HG03196 (cell line): Measurements from ENCODE around the gene RTN3.
A peak's percentile ranks its signal among the peaks of the same experiment; 100 is the strongest.
"Not testable (repeated sequence)": the region's sequence is repeated elsewhere in the genome, so short reads cannot be mapped to it uniquely, and the experiment has no call there.

Experiments
- ATAC-seq: cut with Tn5 transposase; IDR thresholded peaks from one replicate; pipeline ENCODE4 v1.9.1; 2021; ENCODE audit not compliant: unreplicated experiment

RTN3 gene

DNA sequence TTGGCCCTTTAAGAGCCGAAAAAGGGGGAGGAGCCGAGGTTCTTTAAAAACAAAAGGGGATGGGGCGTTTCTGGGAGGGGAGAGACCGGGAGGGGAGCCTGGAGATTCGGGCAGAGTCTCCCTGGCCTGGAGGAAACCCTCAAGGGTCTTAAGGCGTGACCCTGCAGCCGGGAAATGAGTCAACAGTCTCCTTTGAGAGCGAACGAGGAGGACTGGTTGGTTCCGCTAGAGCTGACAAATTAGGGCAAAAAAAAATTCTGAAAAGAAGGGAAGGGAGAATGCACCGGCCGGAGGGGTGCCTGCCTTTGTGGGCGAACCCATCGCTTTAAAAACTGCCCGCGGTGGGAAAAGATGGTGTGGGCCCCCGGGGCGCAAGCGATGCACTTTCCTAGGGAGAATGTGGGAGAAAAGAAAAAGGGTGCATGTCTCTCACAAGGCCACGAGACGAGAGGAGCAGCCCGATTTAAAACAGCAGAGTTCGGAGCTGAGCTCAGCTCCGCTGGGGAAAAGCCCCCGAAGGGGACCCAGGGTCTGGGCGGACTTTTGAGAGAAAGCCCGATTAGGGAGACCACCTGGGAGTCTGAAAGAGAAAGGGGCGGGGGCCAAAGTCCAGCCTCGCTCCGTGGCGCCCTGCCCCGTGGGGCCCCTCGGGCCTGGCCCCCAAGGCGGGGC lies 86.4 kb downstream of the RTN3 start:
- ATAC-seq: no peak

- ATAC-seq: peak; percentile 49
Observed at GRCh38 chr11:63768237-63769041, 87.1 kb downstream of the RTN3 start, which contains the start of gene ZFTA. TSS of gene ZFTA (minus strand) at chr11:63768775. CDS start at chr11:63768622, 153 bp downstream.

DNA sequence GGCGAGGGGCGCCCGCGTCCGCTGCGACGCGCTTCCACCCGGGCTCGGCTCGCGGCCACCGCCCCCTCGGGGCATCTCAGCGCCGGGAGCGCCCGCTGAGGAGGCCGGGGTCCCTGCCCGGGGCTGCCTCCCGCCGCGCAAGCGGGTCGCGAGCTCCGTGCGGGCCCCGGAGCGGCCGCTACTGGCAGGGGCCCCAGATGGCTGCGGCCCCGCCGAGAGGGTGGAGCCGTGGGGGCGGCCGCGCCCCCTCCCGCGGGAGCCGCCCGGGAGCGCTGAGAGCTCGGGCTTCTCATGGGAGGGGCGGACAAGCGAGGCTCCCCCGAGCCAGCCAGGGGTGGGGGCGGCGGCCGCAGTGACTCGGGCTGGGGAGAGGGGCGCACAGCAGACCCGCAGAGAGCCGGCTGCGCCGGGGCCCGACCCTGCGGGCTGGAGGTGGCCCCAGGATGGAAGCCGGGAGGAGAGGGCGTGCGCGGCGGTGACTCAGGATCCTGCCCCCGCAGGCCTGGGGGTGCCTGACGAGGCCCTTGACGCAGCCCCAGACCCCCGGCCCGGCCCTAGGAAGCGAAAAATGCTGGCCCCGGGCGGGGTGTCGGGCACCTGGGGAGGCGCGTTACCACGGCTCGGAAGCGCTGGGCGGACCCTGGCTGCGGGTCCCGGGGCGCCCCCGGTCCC lies 87.9 kb downstream of the RTN3 start:
- no peak for ATAC-seq

GRCh38 chr11:63769714-63770455 lies 88.6 kb downstream of the RTN3 start:
- ATAC-seq: no peak

DNA sequence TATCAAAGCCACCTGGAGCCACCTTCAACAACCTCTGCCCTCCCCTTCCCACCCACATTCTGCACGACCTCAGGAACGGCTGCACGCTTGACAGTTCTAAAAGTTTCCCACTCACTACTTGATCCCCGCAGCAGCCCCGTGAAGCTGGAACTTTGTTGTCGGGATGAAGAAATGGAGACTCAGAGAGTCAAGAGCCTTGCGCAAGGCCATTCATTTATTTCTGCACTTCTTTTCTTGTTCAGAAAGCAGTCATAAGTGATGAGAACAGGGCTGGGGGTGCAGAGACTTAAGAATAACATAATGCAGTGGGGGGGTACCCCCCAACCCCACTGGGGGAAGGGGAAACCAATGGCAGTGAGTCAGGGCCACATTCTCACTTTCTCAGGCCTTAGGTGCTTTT lies 89.5 kb downstream of the RTN3 start:
- no peak for ATAC-seq

GRCh38 chr11:63771741-63772318 lies 90.5 kb downstream of the RTN3 start:
- ATAC-seq: not testable (repeated sequence)

DNA sequence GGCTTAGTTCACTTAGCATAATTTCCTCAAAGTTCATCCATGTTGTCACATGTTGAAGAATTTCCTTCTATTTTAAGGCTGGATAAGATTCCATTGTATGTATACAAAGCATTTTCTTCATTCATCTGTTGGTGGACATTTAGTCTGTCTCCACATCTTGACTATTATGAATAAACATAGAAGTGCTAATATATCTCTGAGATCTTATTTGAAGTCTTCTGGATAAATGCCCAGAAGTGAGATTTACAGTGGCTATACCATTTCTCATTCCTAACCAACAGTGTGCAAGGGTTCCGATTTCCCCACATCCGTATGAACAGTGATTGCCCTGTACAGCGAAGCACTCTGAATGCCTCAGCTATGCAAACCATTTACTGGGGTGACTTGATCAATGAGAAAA lies 93.9 kb downstream of the RTN3 start:
- no peak for ATAC-seq

GRCh38 chr11:63779039-63779438 lies 97.7 kb downstream of the RTN3 start:
- ATAC-seq: no peak

DNA sequence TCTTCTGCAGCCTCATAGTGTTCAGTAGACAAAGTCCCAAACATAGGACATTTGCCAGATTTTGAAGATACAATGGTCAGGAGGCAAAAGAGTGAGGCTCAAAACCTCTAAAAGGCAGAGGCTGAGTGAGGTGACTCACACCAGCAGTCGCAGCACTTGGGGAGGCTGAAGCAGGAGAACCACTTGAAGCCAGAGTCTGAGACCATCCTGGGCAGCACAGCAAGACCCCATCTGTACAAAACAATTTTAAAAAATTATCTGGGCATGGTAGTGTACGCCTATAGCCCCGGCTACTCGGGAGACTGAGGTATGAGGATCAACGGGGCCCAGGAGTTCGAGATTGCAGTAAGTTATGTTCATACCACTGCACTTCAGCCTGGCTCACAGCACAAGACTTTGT lies 101.4 kb downstream of the RTN3 start:
- ATAC-seq: no peak

GRCh38 chr11:63783925-63784592 lies 102.8 kb downstream of the RTN3 start:
- no peak for ATAC-seq

DNA sequence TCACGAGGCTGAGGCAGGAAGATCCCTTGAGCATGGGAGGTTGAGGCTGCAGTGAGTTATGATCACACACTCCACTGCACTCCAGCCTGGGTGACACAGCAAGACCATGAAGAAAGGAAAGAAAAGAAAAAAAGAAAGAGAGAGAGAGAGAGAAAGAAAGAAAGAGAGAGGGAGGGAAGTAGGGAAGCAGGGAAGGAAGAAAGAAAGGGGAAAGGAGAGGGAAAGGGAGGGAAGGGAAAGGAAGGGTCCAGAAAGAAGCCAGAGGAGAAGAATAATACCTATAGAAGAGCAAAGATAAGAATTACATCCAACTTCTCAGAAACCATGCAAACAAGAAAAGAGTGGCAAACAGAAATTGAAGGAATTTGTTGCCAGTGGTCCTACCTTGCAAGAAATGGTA lies 104.5 kb downstream of the RTN3 start:
- no peak for ATAC-seq

- no peak for ATAC-seq
Observed at GRCh38 chr11:63791495-63792167, 110.3 kb downstream of the RTN3 start.

- ATAC-seq: no peak
Observed at GRCh38 chr11:63793161-63793560, 111.9 kb downstream of the RTN3 start.

DNA sequence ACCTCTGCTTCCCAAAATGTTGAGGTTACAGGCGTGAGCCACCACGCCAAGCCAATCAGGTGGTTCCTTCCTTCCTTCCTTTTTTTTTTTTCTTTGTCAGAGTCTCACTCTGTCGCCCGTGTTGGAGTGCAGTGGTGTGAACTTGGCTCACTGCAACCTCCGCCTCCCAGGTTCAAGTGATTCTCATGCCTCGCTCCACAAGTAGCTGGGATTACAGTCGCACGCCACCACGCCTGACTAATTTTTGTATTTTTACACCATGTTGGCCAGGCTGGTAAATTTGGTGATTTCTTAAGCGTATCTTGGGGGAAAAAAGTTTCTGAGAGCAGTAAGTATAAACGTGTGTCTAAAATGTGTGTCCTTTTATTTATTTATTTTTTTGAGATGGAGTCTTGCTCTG lies 113.8 kb downstream of the RTN3 start:
- ATAC-seq: no peak

GRCh38 chr11:63800921-63801320 lies 119.6 kb downstream of the RTN3 start:
- no peak for ATAC-seq

GRCh38 chr11:63802637-63803414 lies 121.5 kb downstream of the RTN3 start:
- no peak for ATAC-seq

GRCh38 chr11:63804259-63804658 lies 123.0 kb downstream of the RTN3 start:
- no peak for ATAC-seq

DNA sequence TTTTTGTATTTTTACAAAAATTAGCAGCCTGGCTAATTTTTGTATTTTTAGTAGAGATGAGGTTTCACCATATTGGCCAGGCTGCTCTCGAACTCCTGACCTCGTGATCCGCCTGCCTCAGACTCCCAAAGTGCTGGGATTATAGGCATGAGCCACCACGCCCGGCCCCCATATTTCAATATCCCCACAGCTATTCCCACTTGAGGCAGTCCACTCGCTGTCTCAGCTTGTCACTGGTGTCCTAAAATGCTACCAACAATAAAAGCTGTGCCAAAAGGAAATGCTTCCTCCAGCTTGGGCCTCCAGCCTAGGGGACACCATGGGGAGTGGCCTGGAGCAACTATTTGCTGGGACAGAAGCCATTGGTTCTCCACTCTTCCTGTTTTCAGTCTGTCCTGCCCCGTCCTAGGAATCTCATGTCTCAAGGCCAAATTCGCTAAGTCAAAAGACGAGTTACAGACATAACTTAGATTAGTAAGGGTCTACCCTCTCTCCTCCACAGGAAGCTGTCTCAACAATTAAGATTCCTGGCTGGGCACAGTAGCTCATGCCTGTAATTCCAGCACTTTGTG lies 124.6 kb downstream of the RTN3 start:
- no peak for ATAC-seq
